Neutrophil (primary cell): Measurements from ENCODE around the gene MYH13.

ENCODE experiments used
- H3K27ac ChIP-seq: fragments of 200-600 bp; sonication (generic); 2 replicates; pipeline ENCODE4 v1.5.1; 2016; ENCODE audit warnings: mild to moderate bottlenecking, moderate library complexity
- H3K27me3 ChIP-seq: fragments of 200-600 bp; sonication (generic); 2 replicates; pipeline ENCODE4 v1.6.0; 2016; ENCODE audit warnings: mild to moderate bottlenecking
- H3K36me3 ChIP-seq: fragments of 200-600 bp; sonication (generic); 2 replicates; pipeline ENCODE4 v1.5.1; 2017
- H3K4me1 ChIP-seq, 2 experiments: fragments of 200-600 bp in 1 of 2; sonication (generic) in 1 of 2; 1 replicate in 1 of 2; 2 replicates in 1 of 2; pipeline versions ENCODE4 v1.5.1 to v1.6.1; 2013 to 2016; ENCODE audit warnings: low read depth in 1 of 2, low read length in 1 of 2, mild to moderate bottlenecking in 1 of 2, moderate library complexity in 1 of 2; ENCODE audit not compliant: control insufficient read depth in 1 of 2, insufficient read depth in 1 of 2
- H3K4me3 ChIP-seq, 2 experiments: fragments of 200-600 bp in 1 of 2; sonication (generic) in 1 of 2; 1 replicate in 1 of 2; 2 replicates in 1 of 2; pipeline ENCODE4 v1.5.1; 2013 to 2016; ENCODE audit warnings: low read depth in 1 of 2, low read length in 1 of 2, mild to moderate bottlenecking in 1 of 2, moderate library complexity in 1 of 2
- H3K9me3 ChIP-seq: fragments of 200-600 bp; sonication (generic); 2 replicates; pipeline ENCODE4 v1.5.1; 2016
- TF ChIP-seq, protein P1 (sequence below): fragments of 200-600 bp; sonication (generic); IDR thresholded peaks from 2 replicates; pipeline ENCODE4 v1.5.1; 2016; ENCODE audit warnings: antibody characterized with exemption

The MYH13 gene

DNA sequence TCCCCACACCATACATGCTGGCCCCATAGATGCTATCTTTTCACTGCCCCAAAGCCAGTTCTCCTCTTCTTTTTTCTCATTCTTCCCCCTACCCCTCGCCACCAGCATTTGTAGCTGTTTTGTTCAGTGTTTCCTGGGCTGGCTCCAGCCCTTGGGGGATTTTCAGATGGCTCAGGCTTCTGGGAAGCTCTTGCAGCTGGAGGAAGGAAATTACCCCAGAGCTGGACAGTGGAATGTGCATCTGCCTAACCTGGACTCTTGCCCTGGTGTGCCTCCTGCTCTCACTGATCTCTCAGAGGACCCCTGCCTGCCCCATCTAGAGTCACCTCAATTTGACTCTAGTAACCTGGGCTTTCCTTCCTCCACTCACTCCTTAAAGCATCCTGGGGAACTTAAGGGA, 82.8 kb downstream of the MYH13 start:
- TF ChIP-seq, protein P1, sequence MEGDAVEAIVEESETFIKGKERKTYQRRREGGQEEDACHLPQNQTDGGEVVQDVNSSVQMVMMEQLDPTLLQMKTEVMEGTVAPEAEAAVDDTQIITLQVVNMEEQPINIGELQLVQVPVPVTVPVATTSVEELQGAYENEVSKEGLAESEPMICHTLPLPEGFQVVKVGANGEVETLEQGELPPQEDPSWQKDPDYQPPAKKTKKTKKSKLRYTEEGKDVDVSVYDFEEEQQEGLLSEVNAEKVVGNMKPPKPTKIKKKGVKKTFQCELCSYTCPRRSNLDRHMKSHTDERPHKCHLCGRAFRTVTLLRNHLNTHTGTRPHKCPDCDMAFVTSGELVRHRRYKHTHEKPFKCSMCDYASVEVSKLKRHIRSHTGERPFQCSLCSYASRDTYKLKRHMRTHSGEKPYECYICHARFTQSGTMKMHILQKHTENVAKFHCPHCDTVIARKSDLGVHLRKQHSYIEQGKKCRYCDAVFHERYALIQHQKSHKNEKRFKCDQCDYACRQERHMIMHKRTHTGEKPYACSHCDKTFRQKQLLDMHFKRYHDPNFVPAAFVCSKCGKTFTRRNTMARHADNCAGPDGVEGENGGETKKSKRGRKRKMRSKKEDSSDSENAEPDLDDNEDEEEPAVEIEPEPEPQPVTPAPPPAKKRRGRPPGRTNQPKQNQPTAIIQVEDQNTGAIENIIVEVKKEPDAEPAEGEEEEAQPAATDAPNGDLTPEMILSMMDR, result no peak
- Histone ChIP-seq H3K9me3 (no peaks in the 10 kb centered on the region), H3K4me3 (no peak overlapping the region), H3K27ac (no peak overlapping the region), H3K27me3 (peaks cover 80% of the 10 kb centered on the region), H3K4me1 (no peaks in the 10 kb centered on the region), H3K36me3 (no peaks in the 10 kb centered on the region)

DNA sequence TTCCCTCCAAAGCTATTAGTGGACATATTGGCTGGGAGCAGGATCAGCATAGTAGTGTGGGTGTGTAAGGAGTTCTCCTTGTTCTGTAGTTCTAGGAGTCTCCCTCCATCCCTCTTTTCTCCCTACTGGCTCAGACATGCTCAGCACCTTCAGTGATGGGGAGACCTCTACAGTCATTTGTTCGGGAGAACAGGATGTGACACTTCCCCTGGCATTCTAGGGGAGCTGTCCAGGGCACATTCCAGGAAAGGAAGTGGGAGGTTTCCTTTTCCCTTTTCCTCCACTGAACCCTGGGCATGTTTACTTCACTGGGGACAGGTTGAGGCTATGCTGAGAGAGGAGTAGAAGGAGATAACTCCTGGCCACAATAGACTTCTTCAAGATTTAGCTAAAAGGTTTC, 86.5 kb downstream of the MYH13 start:
- H3K27me3 ChIP-seq, result peaks cover 79% of the 10 kb centered on the region
- TF ChIP-seq, protein P1, result no peak
- H3K9me3 ChIP-seq, result no peaks in the 10 kb centered on the region
- H3K36me3 ChIP-seq, result no peaks in the 10 kb centered on the region
- no peak overlapping the region for H3K27ac ChIP-seq
- H3K4me3 ChIP-seq, result no peak overlapping the region
- H3K4me1 ChIP-seq, result no peaks in the 10 kb centered on the region

DNA sequence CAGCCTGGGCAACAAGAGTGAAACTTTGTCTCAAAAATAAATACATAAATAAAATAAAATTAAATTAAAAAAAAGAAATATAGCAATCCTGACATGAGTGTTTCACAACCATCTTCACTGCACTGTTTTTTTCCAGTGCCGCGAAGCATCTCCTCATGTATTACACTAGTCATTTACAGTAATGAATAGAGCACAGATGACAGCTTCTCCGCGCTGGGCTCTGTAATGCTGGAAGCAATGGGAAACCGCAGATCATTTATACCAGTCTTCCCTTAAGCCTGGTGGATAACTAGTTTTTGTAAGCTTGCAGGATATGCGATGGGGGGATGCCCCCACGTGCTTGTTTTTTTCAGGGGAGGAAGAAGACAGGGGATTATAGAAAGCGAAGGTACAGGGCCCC, 86.9 kb downstream of the MYH13 start:
- Histone ChIP-seq H3K27me3 (peaks cover 77% of the 10 kb centered on the region), H3K4me3 (no peak overlapping the region), H3K4me1 (no peaks in the 10 kb centered on the region), H3K36me3 (no peaks in the 10 kb centered on the region), H3K9me3 (no peaks in the 10 kb centered on the region), H3K27ac (no peak overlapping the region)
- TF ChIP-seq, protein P1, result no peak

DNA sequence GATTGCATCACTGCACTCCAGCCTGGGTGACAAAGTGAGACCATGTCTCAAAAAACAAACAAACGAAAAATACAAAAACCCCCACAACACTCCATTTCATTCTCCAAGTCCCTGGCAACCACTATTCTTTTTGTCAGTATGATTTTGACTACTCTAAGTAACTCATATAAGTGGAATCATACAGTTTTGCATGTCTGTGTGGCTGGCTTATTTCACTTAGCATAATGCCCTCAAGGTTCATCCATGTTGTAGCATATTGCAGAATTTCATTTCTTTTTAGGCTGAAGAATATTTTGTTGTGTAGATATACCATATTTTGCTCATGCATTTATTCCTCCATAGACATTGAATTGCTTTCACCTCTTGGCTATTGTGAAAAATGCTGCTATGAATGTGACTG, 92.7 kb downstream of the MYH13 start:
- H3K36me3 ChIP-seq, result no peaks in the 10 kb centered on the region
- no peak overlapping the region for H3K27ac ChIP-seq
- no peak overlapping the region for H3K4me3 ChIP-seq
- H3K27me3 ChIP-seq, result peaks cover 27% of the 10 kb centered on the region
- TF ChIP-seq, protein P1, result no peak
- H3K4me1 ChIP-seq, result no peaks in the 10 kb centered on the region
- H3K9me3 ChIP-seq, result no peaks in the 10 kb centered on the region

DNA sequence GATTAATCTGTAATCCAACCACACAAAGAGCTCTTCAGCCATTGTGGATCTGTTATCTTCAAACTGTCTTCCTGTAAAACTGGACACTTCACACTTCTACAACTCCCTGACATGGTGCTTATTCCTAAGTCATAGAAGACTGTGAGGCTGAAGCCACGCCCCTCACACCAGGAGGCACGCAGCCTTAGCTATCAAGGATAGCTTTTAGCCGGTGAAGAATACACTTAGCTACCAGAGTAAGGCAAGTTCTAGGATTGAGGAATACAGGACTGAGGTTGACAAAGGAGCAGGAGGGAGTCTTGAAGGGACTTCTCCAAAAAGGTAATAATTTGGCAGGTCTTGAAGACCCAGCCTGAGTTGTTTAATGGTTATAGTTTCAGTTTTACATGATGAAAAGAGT, 94.6 kb downstream of the MYH13 start:
- H3K27me3 ChIP-seq, result peaks cover 18% of the 10 kb centered on the region
- H3K27ac ChIP-seq, result no peak overlapping the region
- no peak overlapping the region for H3K4me3 ChIP-seq
- TF ChIP-seq, protein P1, result no peak
- H3K9me3 ChIP-seq, result no peaks in the 10 kb centered on the region
- no peaks in the 10 kb centered on the region for H3K4me1 ChIP-seq
- H3K36me3 ChIP-seq, result no peaks in the 10 kb centered on the region

DNA sequence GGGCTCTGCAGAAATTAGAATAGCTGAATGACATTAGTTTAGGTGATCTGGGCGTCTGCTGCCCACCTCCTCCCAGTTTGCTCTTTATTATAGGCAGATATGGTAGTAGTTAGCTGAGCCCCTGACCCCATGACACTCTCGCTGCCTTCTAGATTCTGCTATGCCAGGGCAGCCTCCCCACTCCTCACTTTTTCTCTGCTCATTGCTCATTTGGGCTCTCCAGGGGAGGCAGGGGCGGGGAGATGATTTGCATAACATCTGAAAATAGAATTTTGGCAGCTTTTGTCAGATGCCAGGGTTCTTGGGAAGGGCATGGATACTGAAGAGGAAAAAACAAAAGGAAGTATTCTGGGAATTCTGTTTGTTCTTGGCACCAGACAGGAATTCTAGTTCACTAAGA, 96.4 kb downstream of the MYH13 start:
- no peaks in the 10 kb centered on the region for H3K4me1 ChIP-seq
- TF ChIP-seq, protein P1, result no peak
- no peaks in the 10 kb centered on the region for H3K9me3 ChIP-seq
- H3K36me3 ChIP-seq, result no peaks in the 10 kb centered on the region
- H3K27me3 ChIP-seq, result peaks cover 4% of the 10 kb centered on the region
- H3K27ac ChIP-seq, result no peak overlapping the region
- no peak overlapping the region for H3K4me3 ChIP-seq
